NCI-H524 (cell line): ENCODE data around the gene SPATA33.
A peak's percentile ranks its signal among the peaks of the same experiment; 100 is the strongest.
"Not testable (repeated sequence)": the region's sequence is repeated elsewhere in the genome, so short reads cannot be mapped to it uniquely, and the experiment has no call there.

Experiments
- DNase-seq, 2 experiments: peaks; one replicate each; lab custom pipeline; 2025; lab: John Stamatoyannopoulos, UW

Gene SPATA33

GRCh38 chr16:89693931-89694783, 36.5 kb downstream of the SPATA33 start:
- DNase-seq, result no peak

- DNase-seq, result not testable (repeated sequence)
These were observed 37.1 kb downstream of the SPATA33 start for GRCh38 chr16:89694784-89695085.

- no peak for DNase-seq
These were observed 37.6 kb downstream of the SPATA33 start for GRCh38 chr16:89695086-89695874.

- DNase-seq, result no peak
These were observed 38.4 kb downstream of the SPATA33 start for GRCh38 chr16:89695875-89696669.

GRCh38 chr16:89696670-89697128, 39.1 kb downstream of the SPATA33 start:
- DNase-seq, result no peak

GRCh38 chr16:89697161-89697615, 39.6 kb downstream of the SPATA33 start:
- DNase-seq, result peak; percentile 93 to 99

- DNase-seq, result peak; percentile 70 to 87
These were observed 40.1 kb downstream of the SPATA33 start for GRCh38 chr16:89697616-89698331.

- DNase-seq, result not testable (repeated sequence)
These were observed 41.1 kb downstream of the SPATA33 start for GRCh38 chr16:89698717-89699116.

- DNase-seq, result not testable (repeated sequence)
These were observed 42.0 kb downstream of the SPATA33 start for GRCh38 chr16:89699629-89700099.

GRCh38 chr16:89700100-89700648, 42.5 kb downstream of the SPATA33 start:
- DNase-seq, result peak; percentile 94 to 99

- peak in 1 of 2 experiments; percentile 60 for DNase-seq
These were observed 43.2 kb downstream of the SPATA33 start for GRCh38 chr16:89700649-89701424.

GRCh38 chr16:89701425-89702406, 44.1 kb downstream of the SPATA33 start, which contains the start of gene SPATA2L:
Gene SPATA2L (minus strand): TSS chr16:89701705. CDS start chr16:89701232, 473 bp downstream.
- DNase-seq, result peak; percentile 93 to 97

- no peak for DNase-seq
These were observed 46.6 kb downstream of the SPATA33 start for GRCh38 chr16:89704281-89704680.

- no peak for DNase-seq
These were observed 47.4 kb downstream of the SPATA33 start for GRCh38 chr16:89705006-89705405.

GRCh38 chr16:89706518-89707260, 49.1 kb downstream of the SPATA33 start:
- DNase-seq, result peak in 1 of 2 experiments; percentile 51

GRCh38 chr16:89707695-89708094, 50.1 kb downstream of the SPATA33 start:
- no peak for DNase-seq

GRCh38 chr16:89708481-89708931, 50.9 kb downstream of the SPATA33 start:
- no peak for DNase-seq

- no peak for DNase-seq
These were observed 51.5 kb downstream of the SPATA33 start for GRCh38 chr16:89709166-89709565.
